Spinal cord (tissue), 10 donors: ENCODE results near the gene ZCCHC14. TPM values are rescaled to one million over a fixed set of nuclear protein-coding genes. Genes with fewer than 3 reads are reported as not detected.

ENCODE experiments used
- DNase-seq, 6 donors: peaks; one replicate each; pipeline versions ENCODE4 v3.0.0 to v3.0.0-alpha.2; 2013 to 2015; ENCODE audit warnings: low spot score in 6 of 6, low read depth in 4 of 6
- H3K27ac ChIP-seq: one replicate; pipeline ENCODE4 v1.5.1; 2013; ENCODE audit warnings: low read depth, low read length, control low read depth
- H3K27me3 ChIP-seq: one replicate; pipeline ENCODE4 v1.6.1; 2013; ENCODE audit warnings: low read length; ENCODE audit not compliant: control insufficient read depth, insufficient read depth
- H3K36me3 ChIP-seq: one replicate; pipeline ENCODE4 v1.6.1; 2013; ENCODE audit warnings: low read length; ENCODE audit not compliant: control insufficient read depth, insufficient read depth
- H3K4me1 ChIP-seq: one replicate; pipeline ENCODE4 v1.6.1; 2013; ENCODE audit warnings: low read length; ENCODE audit not compliant: control insufficient read depth, insufficient read depth
- H3K4me3 ChIP-seq: one replicate; pipeline ENCODE4 v1.5.1; 2013; ENCODE audit warnings: low read depth, low read length, control low read depth
- H3K9me3 ChIP-seq: one replicate; pipeline ENCODE4 v1.6.1; 2013; ENCODE audit warnings: low read length; ENCODE audit not compliant: control insufficient read depth, insufficient read depth
- WGBS: methylation state at CpG from one replicate; pipeline ENCODE4 v1.1.5; 2013; ENCODE audit warnings: missing lambda C conversion rate; ENCODE audit not compliant: insufficient coverage; 5-methylcytosine and 5-hydroxymethylcytosine counted together
- polyA plus RNA-seq, 2 donors: library from polyadenylated mRNA; unstranded; fragments of 120-200 nt; gene quantifications; one replicate each; pipeline ENCODE4 v1.2.1, GENCODE V29; 2013; ENCODE audit not compliant: insufficient read length in 2 of 2
- total RNA-seq, 2 donors: library from RNA; depleted of rRNA in 1 of 2; stranded (reverse); fragments of 120-200 nt in 1 of 2; fragments of >200 nt in 1 of 2; gene quantifications; one replicate each; pipeline versions ENCODE4 v1.2.3 to v1.2.4, GENCODE V29; 2013 to 2014
- donor health status: healthy.

ZCCHC14 gene
- total and polyA plus RNA-seq, 4 donors: 16.8 to 43.5 (median 27.2) TPM

DNA sequence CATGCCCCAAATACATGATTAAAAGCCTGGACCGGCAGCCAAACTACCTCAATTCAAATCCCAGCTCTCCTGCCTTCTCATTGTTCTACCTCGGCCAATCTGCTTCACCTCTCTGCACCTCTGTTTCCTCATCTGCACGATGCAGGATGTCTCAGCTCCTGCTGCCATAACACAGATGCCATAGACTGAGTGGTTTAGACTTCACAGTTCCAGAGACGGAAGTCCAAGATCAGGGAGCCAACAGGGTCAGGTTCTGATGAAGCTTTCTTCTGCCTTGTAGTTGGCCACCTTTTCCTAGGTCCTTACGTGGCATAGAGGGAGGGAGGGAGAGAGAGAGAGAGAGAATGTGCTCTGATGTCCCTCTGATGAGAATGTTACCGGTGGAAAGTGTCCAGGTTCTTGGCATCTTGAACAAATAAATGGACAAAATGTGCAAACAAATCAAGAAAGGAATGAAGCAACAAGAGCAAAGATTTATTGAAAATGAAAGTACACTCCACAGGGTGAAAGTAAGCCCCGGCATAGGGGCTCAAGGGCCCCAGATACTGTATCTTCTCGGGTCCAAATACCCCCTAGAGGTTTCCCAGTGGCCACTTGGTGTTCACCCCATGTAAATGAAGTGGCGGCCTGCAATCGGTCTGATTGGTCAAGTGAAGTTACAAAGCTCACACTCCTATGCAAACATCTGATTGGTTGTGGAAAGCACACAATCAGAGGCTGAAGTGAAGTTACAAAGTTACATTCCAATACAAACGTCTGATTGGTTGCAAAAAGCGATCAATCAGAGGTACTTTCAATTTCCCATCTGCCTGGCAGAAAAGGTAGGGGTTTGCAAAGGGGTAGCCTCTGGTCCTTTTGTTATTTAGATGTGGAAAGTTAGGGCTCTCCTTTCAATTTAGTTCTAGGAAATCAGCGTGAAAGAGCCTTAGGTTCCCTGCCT lies 43.3 kb upstream of the ZCCHC14 start:
- Histone ChIP-seq H3K4me3 (no peak overlapping the region), H3K36me3 (no peaks in the 10 kb centered on the region), H3K9me3 (no peaks in the 10 kb centered on the region), H3K27me3 (no peaks in the 10 kb centered on the region), H3K4me1 (peaks cover 15% of the 10 kb centered on the region), H3K27ac (no peak overlapping the region)
- no peak for DNase-seq
- 82% methylated on average over 7 of the region's 13 CpGs for WGBS

- Histone ChIP-seq H3K4me1 (peaks cover 8% of the 10 kb centered on the region), H3K4me3 (no peak overlapping the region), H3K27me3 (no peaks in the 10 kb centered on the region), H3K27ac (no peak overlapping the region), H3K9me3 (no peaks in the 10 kb centered on the region), H3K36me3 (no peaks in the 10 kb centered on the region)
- DNase-seq: no peak
- no CpG with 5 or more reads among the region's 3 CpGs for WGBS
These were observed 42.6 kb upstream of the ZCCHC14 start for GRCh38 chr16:87535457-87535854.

DNA sequence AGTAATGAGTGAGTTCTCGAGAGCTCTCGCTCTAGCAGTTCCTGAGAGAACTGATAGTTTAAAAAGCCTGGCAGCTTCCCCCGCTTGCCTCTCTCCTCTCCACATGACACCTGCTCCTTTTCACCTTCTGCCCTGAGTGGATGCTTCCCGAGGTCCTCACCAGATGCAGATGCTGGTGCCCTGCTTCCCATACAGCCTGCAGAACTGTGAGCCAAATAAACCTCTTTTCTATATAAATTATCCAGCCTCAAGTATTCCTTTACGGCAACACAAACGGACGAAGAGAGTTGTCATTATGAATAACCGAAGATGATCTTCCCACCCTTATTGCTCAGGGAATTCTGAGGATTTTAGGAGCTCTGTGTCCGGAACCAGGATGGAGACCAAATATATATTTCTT lies 41.9 kb upstream of the ZCCHC14 start:
- H3K4me3 ChIP-seq: no peak overlapping the region
- no peak for DNase-seq
- H3K36me3 ChIP-seq: no peaks in the 10 kb centered on the region
- peaks cover 1% of the 10 kb centered on the region for H3K4me1 ChIP-seq
- H3K27ac ChIP-seq: no peak overlapping the region
- 98% methylated on average over 4 of the region's 9 CpGs for WGBS
- no peaks in the 10 kb centered on the region for H3K27me3 ChIP-seq
- no peaks in the 10 kb centered on the region for H3K9me3 ChIP-seq

- no peaks in the 10 kb centered on the region for H3K27me3 ChIP-seq
- peaks cover 2% of the 10 kb centered on the region for H3K9me3 ChIP-seq
- whole genome bisulfite sequencing: 87% methylated on average over 3 of the region's 5 CpGs
- DNase-seq: no peak
- H3K4me1 ChIP-seq: no peaks in the 10 kb centered on the region
- no peak overlapping the region for H3K4me3 ChIP-seq
- no peak overlapping the region for H3K27ac ChIP-seq
- H3K36me3 ChIP-seq: no peaks in the 10 kb centered on the region
These were observed 41.3 kb upstream of the ZCCHC14 start for GRCh38 chr16:87534030-87534653.

DNA sequence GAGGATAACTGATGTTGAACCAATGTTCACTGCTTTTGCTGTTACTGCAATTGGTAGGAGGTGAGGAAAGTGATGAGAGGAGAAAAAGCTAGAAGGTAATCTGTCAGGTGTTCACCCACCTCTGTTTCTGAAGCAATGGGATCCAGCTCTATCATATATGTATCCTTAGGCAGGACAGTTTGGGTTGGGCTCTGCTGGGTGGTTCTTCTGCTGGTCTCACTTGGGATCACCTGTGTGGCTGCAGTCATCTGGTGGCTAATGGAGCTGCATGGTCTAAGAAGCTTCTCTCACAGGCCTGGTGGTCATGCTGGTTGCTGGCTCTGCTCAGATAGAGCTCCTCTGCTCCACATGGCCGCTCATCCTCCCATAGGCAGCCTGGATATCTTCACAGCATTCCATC lies 40.2 kb upstream of the ZCCHC14 start:
- Histone ChIP-seq H3K27me3 (no peaks in the 10 kb centered on the region), H3K4me3 (no peak overlapping the region), H3K36me3 (no peaks in the 10 kb centered on the region), H3K4me1 (no peaks in the 10 kb centered on the region), H3K9me3 (peaks cover 3% of the 10 kb centered on the region), H3K27ac (no peak overlapping the region)
- DNase-seq: no peak
- WGBS: no CpG with 5 or more reads among the region's 1 CpG

GRCh38 chr16:87531418-87531817 lies 38.6 kb upstream of the ZCCHC14 start:
- H3K27me3 ChIP-seq: no peaks in the 10 kb centered on the region
- WGBS: 70% methylated on average over 3 of the region's 3 CpGs
- DNase-seq: no peak

DNA sequence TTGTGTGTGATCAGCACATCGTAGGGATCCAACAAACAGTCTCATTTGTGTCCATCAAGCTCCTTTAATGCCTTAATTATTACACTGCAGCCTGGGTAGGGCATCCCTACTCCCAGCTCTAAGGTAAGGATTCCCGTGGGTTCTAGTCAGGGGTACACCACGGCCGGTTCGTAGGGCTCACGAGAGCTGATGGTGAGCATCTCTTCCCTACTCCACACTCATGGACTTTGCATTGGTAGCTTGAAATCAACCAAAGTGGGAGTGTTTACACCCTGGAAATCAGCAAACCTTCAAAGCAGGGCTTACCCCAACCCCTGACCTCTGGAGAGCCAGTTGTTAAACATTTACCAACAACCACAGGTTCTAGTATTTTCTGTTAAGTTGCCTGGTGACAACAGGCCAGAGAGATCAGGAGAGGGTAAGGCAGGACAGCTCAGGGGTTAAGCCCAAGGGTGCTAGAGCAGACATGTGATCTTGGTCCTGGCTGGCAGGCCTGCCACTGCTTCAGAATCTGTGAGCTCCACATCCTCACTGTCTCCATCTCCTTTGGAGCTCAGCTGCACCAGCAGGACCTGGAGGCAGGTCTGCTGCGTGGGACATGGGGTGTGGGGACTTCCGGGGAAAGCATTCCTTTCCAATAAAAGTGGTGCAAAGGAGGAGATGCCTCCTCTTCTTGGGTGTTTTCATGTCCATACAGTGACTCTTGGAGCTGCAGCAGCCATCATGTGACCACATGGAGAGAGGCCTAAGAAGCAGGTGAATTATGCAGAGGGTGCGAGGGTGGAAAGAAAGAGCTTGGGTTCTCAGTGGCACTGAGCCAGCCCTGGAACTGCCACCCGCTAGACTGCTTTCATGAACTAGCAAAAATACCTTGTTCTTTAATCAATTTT lies 36.1 kb upstream of the ZCCHC14 start:
- H3K36me3 ChIP-seq: no peaks in the 10 kb centered on the region
- no peak overlapping the region for H3K27ac ChIP-seq
- no peaks in the 10 kb centered on the region for H3K4me1 ChIP-seq
- WGBS: 80% methylated on average over 8 of the region's 10 CpGs
- no peaks in the 10 kb centered on the region for H3K27me3 ChIP-seq
- peaks cover 3% of the 10 kb centered on the region for H3K9me3 ChIP-seq
- H3K4me3 ChIP-seq: no peak overlapping the region
- no peak for DNase-seq

More at GRCh38 chr16:87531418-87531817, 38.6 kb upstream of the ZCCHC14 start:
- Histone ChIP-seq H3K4me3 (no peak overlapping the region), H3K4me1 (no peaks in the 10 kb centered on the region), H3K36me3 (no peaks in the 10 kb centered on the region), H3K9me3 (peaks cover 3% of the 10 kb centered on the region), H3K27ac (no peak overlapping the region)

- H3K4me1 ChIP-seq: no peaks in the 10 kb centered on the region
- peaks cover 3% of the 10 kb centered on the region for H3K9me3 ChIP-seq
- H3K36me3 ChIP-seq: no peaks in the 10 kb centered on the region
- no peak overlapping the region for H3K4me3 ChIP-seq
- H3K27ac ChIP-seq: no peak overlapping the region
- DNase-seq: no peak
- no peaks in the 10 kb centered on the region for H3K27me3 ChIP-seq
- WGBS: 81% methylated on average over 11 of the region's 11 CpGs
These were observed 34.4 kb upstream of the ZCCHC14 start for GRCh38 chr16:87527055-87527724.
